Pancreas (tissue), 10 donors: ENCODE results near the gene LRP3. TPM values are rescaled to one million over a fixed set of nuclear protein-coding genes. Genes with fewer than 3 reads are reported as not detected.

ENCODE experiments used
- ATAC-seq, 4 donors: fragments of 200-7000 bp; cut with Tn5 transposase; one replicate each; pipeline versions ENCODE4 v1.8.0 to v1.9.1; 2020; ENCODE audit warnings: mild to moderate bottlenecking in 4 of 4, moderate library complexity in 4 of 4
- DNase-seq, 6 donors: peaks; one replicate each; pipeline ENCODE4 v3.0.0-alpha.2; 2020
- FAIRE-seq: peaks from 2 replicates; lab custom pipeline; 2012; peaks lifted over from hg19 to GRCh38; lab: Jason Lieb, UNC
- H3K27ac ChIP-seq, 4 donors: fragments of 200-600 bp; sonication (generic); 1 replicate in 3 of 4; 2 replicates in 1 of 4; pipeline versions ENCODE4 v1.5.0 to v1.8.0; 2020
- H3K27me3 ChIP-seq, 4 donors: fragments of 200-600 bp; one replicate each; pipeline ENCODE4 v1.8.0; 2021
- H3K36me3 ChIP-seq, 3 donors: fragments of 200-600 bp; sonication (generic) in 1 of 3; one replicate each; pipeline versions ENCODE4 v1.5.0 to v1.8.0; 2020 to 2021
- H3K4me1 ChIP-seq, 3 donors: fragments of 200-600 bp; one replicate each; pipeline ENCODE4 v1.8.0; 2021
- H3K4me3 ChIP-seq, 4 donors: fragments of 200-600 bp; sonication (generic) in 2 of 4; one replicate each; pipeline versions ENCODE4 v1.5.0 to v1.8.0; 2020 to 2021
- H3K9me3 ChIP-seq, 4 donors: fragments of 200-600 bp; one replicate each; pipeline ENCODE4 v1.8.0; 2021
- CTCF ChIP-seq, 4 donors: fragments of 200-600 bp; sonication (generic) in 3 of 4; IDR thresholded peaks; one replicate each; pipeline versions ENCODE4 v1.5.0 to v1.8.0; 2021; ENCODE audit warnings: antibody characterized with exemption in 4 of 4
- WGBS, 2 donors: extraction: QIAGEN DNeasy Blood & Tissue Kit; methylation state at CpG; one replicate each; pipeline ENCODE4 v1.1.7; 2013; 5-methylcytosine and 5-hydroxymethylcytosine counted together
- intact Hi-C, 3 donors: fragments of 100-400 bp; cut with DNase I; formaldehyde crosslinking; loops; one replicate each; pipeline versions ENCODE4 v1.11.1 to v1.14.2; 2022
- polyA plus RNA-seq, 2 donors: library from polyadenylated mRNA; stranded (reverse); fragments of 200-250 nt; gene quantifications; one replicate each; pipeline ENCODE4 v1.2.3, GENCODE V29; 2013
- total RNA-seq, 6 donors: library from RNA; stranded (reverse); fragmentation: NEBNext Ultra II Directional in 4 of 6; extraction: Animal tissue kit (Norgen Biotek cat#: 25700) in 4 of 6; gene quantifications; one replicate each; pipeline versions ENCODE4 v1.2.1 to v1.2.4, GENCODE V29; 2021 to 2023
- donor health status: healthy with polysubstance abuse.
- donor health status: DM: no; HTN: no; CAD: no; lungs with moderate emphysema.
- donor health status: DM: no; HTN: no; CAD: no.
- donor health status: control.
- donor health status: control.
- donor health status: Bipolar disorder and iron deficiency.
- donor health status: DM: yes; HTN: yes; CAD: no.
- donor health status: DM: no; HTN: no; CAD: no.
- donor health status: DM: no; HTN: no; CAD: no.
- donor health status: DM: yes; HTN: yes; CAD: no.

Gene LRP3
- total and polyA plus RNA-seq, 8 donors: 7.2 to 21.0 (median 13.2) TPM

GRCh38 chr19:33254245-33254824 lies 60.2 kb downstream of the LRP3 start:
- Histone ChIP-seq H3K4me1 (no peaks in the 10 kb centered on the region), H3K9me3 (no peaks in the 10 kb centered on the region), H3K27ac (no peak overlapping the region), H3K4me3 (no peak overlapping the region), H3K36me3 (no peaks in the 10 kb centered on the region), H3K27me3 (no peaks in the 10 kb centered on the region)
- ATAC-seq (no peak), DNase-seq (peak in 1 of 6 donors; percentile 47), FAIRE-seq (no peak)
- whole genome bisulfite sequencing, 2 donors: 75 to 84% methylated on average over 12 to 13 of the region's 13 CpGs
- TF ChIP-seq CTCF (IDR thresholded peaks at IDR 0.05): no peak
- intact Hi-C loops: no loop called here

- H3K4me3 ChIP-seq: no peak overlapping the region
- no peak for TF ChIP-seq CTCF (IDR thresholded peaks at IDR 0.05)
- DNase-seq: no peak
- no peaks in the 10 kb centered on the region for H3K27me3 ChIP-seq
- H3K27ac ChIP-seq: no peak overlapping the region
- 82 to 95% methylated on average over 7 of the region's 7 CpGs for WGBS, 2 donors
- ATAC-seq: no peak
- intact Hi-C loops: no loop called here
- H3K4me1 ChIP-seq: no peaks in the 10 kb centered on the region
- H3K9me3 ChIP-seq: no peaks in the 10 kb centered on the region
- no peaks in the 10 kb centered on the region for H3K36me3 ChIP-seq
- FAIRE-seq: no peak
Observed at GRCh38 chr19:33255781-33256180, 61.7 kb downstream of the LRP3 start.

- 70 to 76% methylated on average over 7 of the region's 7 CpGs for WGBS, 2 donors
- no peak overlapping the region for H3K4me3 ChIP-seq
- no peaks in the 10 kb centered on the region for H3K27me3 ChIP-seq
- FAIRE-seq: no peak
- no peaks in the 10 kb centered on the region for H3K36me3 ChIP-seq
- TF ChIP-seq CTCF (IDR thresholded peaks at IDR 0.05): no peak
- DNase-seq: no peak
- no peaks in the 10 kb centered on the region for H3K4me1 ChIP-seq
- H3K27ac ChIP-seq: no peak overlapping the region
- H3K9me3 ChIP-seq: no peaks in the 10 kb centered on the region
- intact Hi-C loops: no loop called here
- ATAC-seq: no peak
Observed at GRCh38 chr19:33256261-33256660, 62.1 kb downstream of the LRP3 start.

- H3K27ac ChIP-seq: no peak overlapping the region
- ATAC-seq: no peak
- H3K4me1 ChIP-seq: no peaks in the 10 kb centered on the region
- 97 to 100% methylated on average over 2 of the region's 2 CpGs for WGBS, 2 donors
- H3K36me3 ChIP-seq: no peaks in the 10 kb centered on the region
- H3K9me3 ChIP-seq: no peaks in the 10 kb centered on the region
- FAIRE-seq: no peak
- TF ChIP-seq CTCF (IDR thresholded peaks at IDR 0.05): no peak
- H3K27me3 ChIP-seq: no peaks in the 10 kb centered on the region
- no peak overlapping the region for H3K4me3 ChIP-seq
- DNase-seq: peak in 1 of 6 donors; percentile 3
- intact Hi-C loops: no loop called here
Observed at GRCh38 chr19:33257828-33258227, 63.7 kb downstream of the LRP3 start.

Other genes with a start within 250 kb of the LRP3 start
- 10 to 100 TPM in 1 of 6 donors, 1 to 10 TPM in 5; 5.7 to 11.0 (median 6.8) TPM for gene CEP89, start 222.4 kb upstream of the LRP3 start, total RNA-seq
- 1 to 10 TPM; 6.7 to 8.2 TPM for gene CEP89, start 222.4 kb upstream of the LRP3 start, polyA plus RNA-seq
- gene FAAP24, start 222.1 kb upstream of the LRP3 start, total RNA-seq: 1 to 10 TPM in 1 of 6 donors, under 1 TPM in 5; 0.37 to 1.0 (median 0.54) TPM
- gene FAAP24, start 222.1 kb upstream of the LRP3 start, polyA plus RNA-seq: under 1 TPM; 0.34 to 0.38 TPM
- 10 to 100 TPM in 2 of 6 donors, 1 to 10 TPM in 4; 7.6 to 18.9 (median 8.2) TPM for gene RHPN2, start 129.4 kb upstream of the LRP3 start, total RNA-seq
- gene RHPN2, start 129.4 kb upstream of the LRP3 start, polyA plus RNA-seq: 10 to 100 TPM in 1 of 2 donors, 1 to 10 TPM in 1; 7.5 to 11.4 TPM
- 1 to 10 TPM; 3.0 to 5.6 (median 3.6) TPM for gene GPATCH1, start 113.1 kb upstream of the LRP3 start, total RNA-seq
- gene GPATCH1, start 113.1 kb upstream of the LRP3 start, polyA plus RNA-seq: 1 to 10 TPM; 4.3 to 6.1 TPM
- not detected for gene WDR88, start 62.2 kb upstream of the LRP3 start, total RNA-seq
- not detected for gene WDR88, start 62.2 kb upstream of the LRP3 start, polyA plus RNA-seq
- gene SLC7A10, start 31.5 kb downstream of the LRP3 start, total RNA-seq: under 1 TPM in 1 of 6 donors, not detected in 5; 0.38 TPM
- gene SLC7A10, start 31.5 kb downstream of the LRP3 start, polyA plus RNA-seq: 1 to 10 TPM in 1 of 2 donors, under 1 TPM in 1; 0.28 to 1.3 TPM
- gene CEBPA, start 108.2 kb downstream of the LRP3 start, total RNA-seq: 10 to 100 TPM in 3 of 6 donors, 1 to 10 TPM in 3; 6.1 to 18.7 (median 9.7) TPM
- 1 to 10 TPM; 4.4 to 7.7 TPM for gene CEBPA, start 108.2 kb downstream of the LRP3 start, polyA plus RNA-seq
- 10 to 100 TPM in 2 of 6 donors, 1 to 10 TPM in 4; 6.2 to 34.5 (median 9.4) TPM for gene CEBPG, start 179.4 kb downstream of the LRP3 start, total RNA-seq
- 10 to 100 TPM in 1 of 2 donors, 1 to 10 TPM in 1; 7.0 to 11.6 TPM for gene CEBPG, start 179.4 kb downstream of the LRP3 start, polyA plus RNA-seq